RWPE2 (cell line): ENCODE measurements around the gene CHST12.

Source experiments
- ATAC-seq: fragments of 200-7000 bp; cut with Tn5 transposase; 3 replicates; pipeline ENCODE4 v1.9.1; 2021; ENCODE audit warnings: low read depth
- DNase-seq: peaks from one replicate; pipeline ENCODE4 v3.0.0-alpha.2; 2020; ENCODE audit warnings: low spot score
- H3K27ac ChIP-seq: fragments of 450-650 bp; 2 replicates; pipeline ENCODE4 v1.5.1; 2017; ENCODE audit warnings: mild to moderate bottlenecking; ENCODE audit not compliant: poor library complexity, severe bottlenecking
- H3K27me3 ChIP-seq: fragments of 250-450 bp; sonication (Bioruptor Pico); 2 replicates; pipeline ENCODE4 v1.5.1; 2021; ENCODE audit warnings: mild to moderate bottlenecking, moderate library complexity; ENCODE audit not compliant: insufficient read depth, poor library complexity, severe bottlenecking
- H3K36me3 ChIP-seq: fragments of 250-450 bp; sonication (Bioruptor Pico); 2 replicates; pipeline ENCODE4 v1.5.1; 2020; ENCODE audit warnings: low read depth, mild to moderate bottlenecking, moderate library complexity
- H3K4me1 ChIP-seq: fragments of 250-450 bp; sonication (Bioruptor Pico); 2 replicates; pipeline ENCODE4 v1.5.1; 2021; ENCODE audit warnings: mild to moderate bottlenecking, moderate library complexity; ENCODE audit not compliant: insufficient read depth, poor library complexity, severe bottlenecking
- H3K4me3 ChIP-seq: fragments of 250-450 bp; sonication (Bioruptor Pico); 2 replicates; pipeline ENCODE4 v1.5.1; 2021; ENCODE audit warnings: mild to moderate bottlenecking, moderate library complexity; ENCODE audit not compliant: severe bottlenecking
- H3K9me3 ChIP-seq: fragments of 250-450 bp; sonication (Bioruptor Pico); 2 replicates; pipeline ENCODE4 v1.5.1; 2021; ENCODE audit warnings: mild to moderate bottlenecking, moderate library complexity; ENCODE audit not compliant: severe bottlenecking
- CTCF ChIP-seq: fragments of 450-650 bp; IDR thresholded peaks from one replicate; pipeline ENCODE4 v1.5.1; 2017; ENCODE audit warnings: mild to moderate bottlenecking, moderate library complexity; ENCODE audit not compliant: poor library complexity, severe bottlenecking

The CHST12 gene

GRCh38 chr7:2497065-2497464 is 93.7 kb downstream of the CHST12 start:
- no peak overlapping the region for H3K27ac ChIP-seq
- no peaks in the 10 kb centered on the region for H3K9me3 ChIP-seq
- H3K27me3 ChIP-seq, result no peaks in the 10 kb centered on the region
- no peaks in the 10 kb centered on the region for H3K4me1 ChIP-seq
- no peak for TF ChIP-seq CTCF
- H3K36me3 ChIP-seq, result no peaks in the 10 kb centered on the region
- no peak overlapping the region for H3K4me3 ChIP-seq
- ATAC-seq (no peak), DNase-seq (no peak)

DNA sequence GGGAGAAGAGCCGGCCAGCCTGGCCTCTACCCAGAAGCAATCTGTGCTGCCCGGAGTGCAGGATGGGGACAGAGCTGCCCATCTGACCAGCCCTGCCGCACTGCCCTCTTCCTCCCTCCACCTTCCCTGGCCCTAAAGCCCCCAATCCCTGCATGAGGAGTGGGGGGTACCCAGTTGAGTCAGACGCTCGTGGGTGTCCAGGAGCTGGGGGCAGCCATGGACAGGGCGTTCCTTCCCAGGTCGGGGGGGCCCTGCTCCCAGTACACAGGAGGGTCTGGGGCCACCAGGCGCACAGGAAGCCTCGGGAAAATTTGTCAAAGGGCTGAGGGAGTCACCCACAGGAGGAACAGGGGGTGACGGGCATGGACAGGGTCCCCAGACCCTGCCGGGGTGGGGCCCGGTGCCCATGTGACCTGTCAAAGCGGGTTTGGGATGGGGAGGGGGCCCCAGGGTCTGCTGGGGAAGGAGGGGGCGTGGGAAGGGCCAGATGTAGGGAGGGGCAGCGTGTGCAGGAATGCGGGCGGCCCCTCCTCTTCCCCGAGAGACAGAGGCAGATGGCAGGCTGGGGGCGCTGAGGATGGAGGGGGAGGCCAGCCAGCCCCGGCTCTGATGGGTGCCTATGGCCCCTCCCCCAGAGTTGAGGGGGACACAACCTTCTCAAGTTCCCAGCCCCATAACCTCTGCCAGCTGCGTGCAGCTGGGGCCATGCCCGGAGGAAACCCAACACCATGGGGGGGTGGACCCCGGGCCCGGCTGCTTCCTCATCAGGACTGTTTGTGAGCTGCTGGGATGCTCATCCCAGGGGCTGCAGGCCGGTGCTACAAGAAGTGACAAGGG is 94.3 kb downstream of the CHST12 start:
- H3K27me3 ChIP-seq, result no peaks in the 10 kb centered on the region
- DNase-seq (no peak), ATAC-seq (no peak)
- no peak overlapping the region for H3K4me3 ChIP-seq
- no peak overlapping the region for H3K27ac ChIP-seq
- no peaks in the 10 kb centered on the region for H3K4me1 ChIP-seq
- H3K36me3 ChIP-seq, result no peaks in the 10 kb centered on the region
- H3K9me3 ChIP-seq, result no peaks in the 10 kb centered on the region
- TF ChIP-seq CTCF, result no peak
